ENCODE measurements around the gene FHIP2A. TPM values are rescaled to one million over a fixed set of nuclear protein-coding genes. Genes with fewer than 3 reads are reported as not detected.
A peak's percentile ranks its signal among the peaks of the same experiment; 100 is the strongest.

Gene FHIP2A
- total RNA-seq, 1 donor: 49.6 TPM

GRCh38 chr10:114777415-114777814, 44.2 kb upstream of the FHIP2A start:
- H3K27ac ChIP-seq (ENCODE audit: low read depth, low read length): no peak overlapping the region
- no peak overlapping the region for H3K4me3 ChIP-seq (ENCODE audit: insufficient read depth, low read length)
- H3K79me2 ChIP-seq (ENCODE audit: insufficient read depth, low read length): no peaks in the 10 kb centered on the region
- DNase-seq (ENCODE audit: insufficient read length, low spot score, missing footprints): no peak
- no peaks in the 10 kb centered on the region for H3K9me3 ChIP-seq (ENCODE audit: low read depth, low read length)
- peaks cover 19% of the 10 kb centered on the region for H3K4me1 ChIP-seq (ENCODE audit: insufficient read depth, low read length)
- no peak overlapping the region for H2AFZ ChIP-seq (ENCODE audit: low read length)
- H3K4me2 ChIP-seq (ENCODE audit: insufficient read depth, low read length): no peak overlapping the region
- peaks cover 25% of the 10 kb centered on the region for H3K27me3 ChIP-seq (ENCODE audit: insufficient read depth, low read length)
- no peak for TF ChIP-seq CTCF (IDR thresholded peaks at IDR 0.05; ENCODE audit: extremely low read depth, low read depth, low read length)
- H3K36me3 ChIP-seq (ENCODE audit: insufficient read depth, low read length): no peaks in the 10 kb centered on the region
- no peaks in the 10 kb centered on the region for H4K20me1 ChIP-seq (ENCODE audit: insufficient read depth, low read length)

- TF ChIP-seq CTCF (IDR thresholded peaks at IDR 0.05; ENCODE audit: extremely low read depth, low read depth, low read length): no peak
- peak; percentile 48 for DNase-seq (ENCODE audit: insufficient read length, low spot score, missing footprints)
- H3K4me1 ChIP-seq (ENCODE audit: insufficient read depth, low read length): peaks cover 16% of the 10 kb centered on the region
- peaks cover 17% of the 10 kb centered on the region for H3K27me3 ChIP-seq (ENCODE audit: insufficient read depth, low read length)
- no peaks in the 10 kb centered on the region for H4K20me1 ChIP-seq (ENCODE audit: insufficient read depth, low read length)
- peak overlapping the region; percentile 40 for H3K4me2 ChIP-seq (ENCODE audit: insufficient read depth, low read length)
- no peaks in the 10 kb centered on the region for H3K36me3 ChIP-seq (ENCODE audit: insufficient read depth, low read length)
- no peaks in the 10 kb centered on the region for H3K79me2 ChIP-seq (ENCODE audit: insufficient read depth, low read length)
- H2AFZ ChIP-seq (ENCODE audit: low read length): no peak overlapping the region
- no peaks in the 10 kb centered on the region for H3K9me3 ChIP-seq (ENCODE audit: low read depth, low read length)
- peak overlapping the region; percentile 14 for H3K27ac ChIP-seq (ENCODE audit: low read depth, low read length)
- H3K4me3 ChIP-seq (ENCODE audit: insufficient read depth, low read length): no peak overlapping the region
Observed at GRCh38 chr10:114779803-114780576, 41.6 kb upstream of the FHIP2A start.

- H3K9me3 ChIP-seq (ENCODE audit: low read depth, low read length): no peaks in the 10 kb centered on the region
- peaks cover 11% of the 10 kb centered on the region for H3K27me3 ChIP-seq (ENCODE audit: insufficient read depth, low read length)
- H3K79me2 ChIP-seq (ENCODE audit: insufficient read depth, low read length): no peaks in the 10 kb centered on the region
- no peak overlapping the region for H3K27ac ChIP-seq (ENCODE audit: low read depth, low read length)
- peaks cover 16% of the 10 kb centered on the region for H3K4me1 ChIP-seq (ENCODE audit: insufficient read depth, low read length)
- no peak overlapping the region for H3K4me3 ChIP-seq (ENCODE audit: insufficient read depth, low read length)
- DNase-seq (ENCODE audit: insufficient read length, low spot score, missing footprints): no peak
- H3K36me3 ChIP-seq (ENCODE audit: insufficient read depth, low read length): no peaks in the 10 kb centered on the region
- H4K20me1 ChIP-seq (ENCODE audit: insufficient read depth, low read length): no peaks in the 10 kb centered on the region
- no peak for TF ChIP-seq CTCF (IDR thresholded peaks at IDR 0.05; ENCODE audit: extremely low read depth, low read depth, low read length)
- H2AFZ ChIP-seq (ENCODE audit: low read length): no peak overlapping the region
- H3K4me2 ChIP-seq (ENCODE audit: insufficient read depth, low read length): peak overlapping the region; percentile 40
Observed at GRCh38 chr10:114780577-114781184, 40.9 kb upstream of the FHIP2A start.

- Histone ChIP-seq H2AFZ (ENCODE audit: low read length) (no peak overlapping the region), H3K4me2 (ENCODE audit: insufficient read depth, low read length) (no peak overlapping the region), H3K4me1 (ENCODE audit: insufficient read depth, low read length) (peaks cover 16% of the 10 kb centered on the region), H3K27me3 (ENCODE audit: insufficient read depth, low read length) (peaks cover 4% of the 10 kb centered on the region), H3K36me3 (ENCODE audit: insufficient read depth, low read length) (no peaks in the 10 kb centered on the region), H3K4me3 (ENCODE audit: insufficient read depth, low read length) (no peak overlapping the region), H3K27ac (ENCODE audit: low read depth, low read length) (no peak overlapping the region), H4K20me1 (ENCODE audit: insufficient read depth, low read length) (no peaks in the 10 kb centered on the region), H3K9me3 (ENCODE audit: low read depth, low read length) (no peaks in the 10 kb centered on the region), H3K79me2 (ENCODE audit: insufficient read depth, low read length) (no peaks in the 10 kb centered on the region)
- no peak for TF ChIP-seq CTCF (IDR thresholded peaks at IDR 0.05; ENCODE audit: extremely low read depth, low read depth, low read length)
- no peak for DNase-seq (ENCODE audit: insufficient read length, low spot score, missing footprints)
Observed at GRCh38 chr10:114782666-114783065, 38.9 kb upstream of the FHIP2A start.
